GM23338 (cell line): ENCODE results near the gene APOBR. TPM values are rescaled to one million over a fixed set of nuclear protein-coding genes. Genes with fewer than 3 reads are reported as not detected.
"Not testable (repeated sequence)": the region's sequence is repeated elsewhere in the genome, so short reads cannot be mapped to it uniquely, and the experiment has no call there.

ENCODE experiments used
- ATAC-seq: fragments of 200-7000 bp; cut with Tn5 transposase; 3 replicates; pipeline ENCODE4 v1.9.1; 2020
- DNase-seq: peaks from one replicate; pipeline ENCODE4 v3.0.0-alpha.2; 2015; ENCODE audit warnings: low spot score
- H2AFZ ChIP-seq: fragments of 200-600 bp; sonication (generic); 2 replicates; pipeline ENCODE4 v1.8.0; 2016; ENCODE audit warnings: antibody characterized with exemption, mild to moderate bottlenecking, moderate library complexity
- H3F3A ChIP-seq: fragments of 200-600 bp; sonication (generic); replicated peaks from 2 replicates; pipeline ENCODE4 v1.8.0; 2017; ENCODE audit warnings: antibody characterized with exemption, mixed run types, low read depth
- H3K27ac ChIP-seq: fragments of 200-600 bp; sonication (generic); 2 replicates; pipeline ENCODE4 v1.6.1; 2016; ENCODE audit warnings: low read depth
- H3K27me3 ChIP-seq: fragments of 200-600 bp; sonication (generic); 2 replicates; pipeline ENCODE4 v1.8.0; 2016; ENCODE audit warnings: mild to moderate bottlenecking, mixed run types, moderate library complexity; ENCODE audit not compliant: insufficient read depth
- H3K36me3 ChIP-seq: fragments of 200-600 bp; sonication (generic); 2 replicates; pipeline ENCODE4 v1.8.0; 2016; ENCODE audit warnings: mild to moderate bottlenecking; ENCODE audit not compliant: insufficient read depth
- H3K4me1 ChIP-seq: fragments of 200-600 bp; sonication (generic); 2 replicates; pipeline ENCODE4 v1.8.0; 2016; ENCODE audit warnings: mild to moderate bottlenecking, moderate library complexity; ENCODE audit not compliant: insufficient read depth
- H3K4me2 ChIP-seq: fragments of 200-600 bp; sonication (generic); 2 replicates; pipeline ENCODE4 v1.7.1; 2017; ENCODE audit warnings: mixed run types
- H3K4me3 ChIP-seq: fragments of 200-600 bp; sonication (generic); 2 replicates; pipeline ENCODE4 v1.6.1; 2016; ENCODE audit warnings: mixed run types
- H3K79me2 ChIP-seq: fragments of 200-600 bp; sonication (generic); replicated peaks from 2 replicates; pipeline ENCODE4 v1.8.0; 2017; ENCODE audit warnings: mild to moderate bottlenecking; ENCODE audit not compliant: insufficient read depth
- H3K9me2 ChIP-seq: fragments of 200-600 bp; sonication (generic); 2 replicates; pipeline ENCODE4 v1.8.0; 2017; ENCODE audit not compliant: insufficient read depth
- H4K20me1 ChIP-seq: fragments of 200-600 bp; sonication (generic); replicated peaks from 2 replicates; pipeline ENCODE4 v1.8.0; 2017; ENCODE audit warnings: mild to moderate bottlenecking; ENCODE audit not compliant: insufficient read depth
- H3K27ac Mint-ChIP-seq: 2 replicates; pipeline ENCODE4 v1.8.0; 2020; ENCODE audit warnings: inconsistent platforms, mild to moderate bottlenecking, moderate library complexity, mixed read lengths
- H3K27me3 Mint-ChIP-seq: 3 replicates; pipeline ENCODE4 v1.8.0; 2022; ENCODE audit warnings: low read depth, mild to moderate bottlenecking, moderate library complexity, mixed read lengths, inconsistent platforms; ENCODE audit not compliant: insufficient read depth, poor library complexity
- H3K36me3 Mint-ChIP-seq: 3 replicates; pipeline ENCODE4 v1.8.0; 2021; ENCODE audit warnings: low read depth, mild to moderate bottlenecking, inconsistent platforms, moderate library complexity, mixed read lengths
- H3K4me1 Mint-ChIP-seq: 3 replicates; pipeline ENCODE4 v1.8.0; 2020; ENCODE audit warnings: mild to moderate bottlenecking, inconsistent platforms, mixed read lengths
- H3K4me3 Mint-ChIP-seq: 3 replicates; pipeline ENCODE4 v1.8.0; 2021; ENCODE audit warnings: moderate library complexity, mild to moderate bottlenecking, inconsistent platforms, mixed read lengths
- H3K9me3 Mint-ChIP-seq: 3 replicates; pipeline ENCODE4 v1.8.0; 2020; ENCODE audit warnings: moderate library complexity, mild to moderate bottlenecking, inconsistent platforms, mixed read lengths
- CTCF ChIP-seq, 2 experiments: fragments of 200-600 bp in 1 of 2; sonication (generic) in 1 of 2; conservative IDR thresholded peaks; 2 replicates each; pipeline versions ENCODE4 v1.5.1 to v1.6.1; 2016 to 2017; ENCODE audit warnings: antibody characterized with exemption in 2 of 2, low read depth in 2 of 2, mild to moderate bottlenecking in 2 of 2, moderate library complexity in 1 of 2
- EZH2 ChIP-seq: fragments of 200-600 bp; sonication (generic); IDR thresholded peaks from one replicate; pipeline ENCODE4 v1.8.0; 2017; ENCODE audit warnings: antibody characterized with exemption, mild to moderate bottlenecking, low read depth; ENCODE audit not compliant: unreplicated experiment
- JUNB ChIP-seq: IDR thresholded peaks from one replicate; pipeline ENCODE4 v1.6.1; 2016; ENCODE audit warnings: antibody characterized with exemption; ENCODE audit not compliant: unreplicated experiment
- NANOG ChIP-seq: IDR thresholded peaks from 2 replicates; pipeline ENCODE4 v1.6.1; 2016; ENCODE audit warnings: antibody characterized with exemption, borderline replicate concordance
- POLR2AphosphoS5 ChIP-seq: IDR thresholded peaks from 2 replicates; pipeline ENCODE4 v1.6.1; 2016; ENCODE audit warnings: antibody characterized with exemption, low read depth
- STAT1 ChIP-seq: IDR thresholded peaks from one replicate; pipeline ENCODE4 v1.6.1; 2016; ENCODE audit warnings: antibody characterized with exemption; ENCODE audit not compliant: unreplicated experiment
- ZNF114 ChIP-seq: fragments of 250-450 bp; sonication (Bioruptor Pico); IDR thresholded peaks from 2 replicates; pipeline ENCODE4 v1.5.0; 2020; ENCODE audit warnings: mild to moderate bottlenecking, moderate library complexity
- ZNF331 ChIP-seq: fragments of 250-450 bp; sonication (Bioruptor Pico); IDR thresholded peaks from 2 replicates; pipeline ENCODE4 v1.5.0; 2020; ENCODE audit warnings: low read depth, mild to moderate bottlenecking, moderate library complexity
- polyA plus RNA-seq: library from polyadenylated mRNA; unstranded; fragments of >200 nt; fragmentation: Nextera tagmentation; extraction: Ambion mirVana; gene quantifications from 2 replicates; pipeline ENCODE4 v1.2.1, GENCODE V29; 2016
- total RNA-seq: library from RNA; depleted of rRNA; stranded (reverse); fragments of >200 nt; shearing (Covaris generic); gene quantifications from 2 replicates; pipeline ENCODE4 v1.2.3, GENCODE V29; 2014
- TF ChIP-seq, protein P1 (sequence below): fragments of 250-450 bp; sonication (Bioruptor Pico); IDR thresholded peaks from 2 replicates; pipeline ENCODE4 v1.5.0; 2020; ENCODE audit warnings: mild to moderate bottlenecking, moderate library complexity

Gene APOBR
- total and polyA plus RNA-seq, 2 experiments from 2014 or later, result 0.07 TPM; not detected in 1

- not testable (repeated sequence) for H3K36me3 Mint-ChIP-seq, DNase-seq, H3K9me3 Mint-ChIP-seq, H3K4me2 ChIP-seq, H3K4me3 ChIP-seq, H3K27ac ChIP-seq, H3K79me2 ChIP-seq, H3K4me1 Mint-ChIP-seq, H3K27me3 ChIP-seq, H3K4me1 ChIP-seq, H3F3A ChIP-seq, H3K9me2 ChIP-seq, H3K4me3 Mint-ChIP-seq, H4K20me1 ChIP-seq, H2AFZ ChIP-seq, ATAC-seq, H3K36me3 ChIP-seq, H3K27ac Mint-ChIP-seq, H3K27me3 Mint-ChIP-seq
These were observed 51.5 kb downstream of the APOBR start for GRCh38 chr16:28545964-28546363.

GRCh38 chr16:28546626-28547025 lies 52.2 kb downstream of the APOBR start:
- Histone ChIP-seq H3F3A (no peaks in the 10 kb centered on the region), H3K4me1 (no peaks in the 10 kb centered on the region), H3K4me3 (no peak overlapping the region), H3K27me3 (no peaks in the 10 kb centered on the region), H3K36me3 (no peaks in the 10 kb centered on the region), H3K27ac (no peak overlapping the region), H3K79me2 (no peaks in the 10 kb centered on the region), H4K20me1 (no peaks in the 10 kb centered on the region), H2AFZ (no peak overlapping the region), H3K9me2 (no peaks in the 10 kb centered on the region), H3K4me2 (no peak overlapping the region)
- peaks cover 3% of the 10 kb centered on the region for H3K27me3 Mint-ChIP-seq
- TF ChIP-seq ZNF331 (CRISPR knock-in tag) (no peak), STAT1 (no peak), CTCF (conservative IDR thresholded peaks at IDR 0.05; ENCODE audit: low read depth in 2 of 2) (no peak)
- ATAC-seq (no peak), DNase-seq (no peak)
- H3K9me3 Mint-ChIP-seq, result no peaks in the 10 kb centered on the region
- H3K4me3 Mint-ChIP-seq, result no peak overlapping the region
- H3K27ac Mint-ChIP-seq, result no peak overlapping the region
- no peaks in the 10 kb centered on the region for H3K4me1 Mint-ChIP-seq
- H3K36me3 Mint-ChIP-seq, result no peaks in the 10 kb centered on the region

- H3K36me3 ChIP-seq, result no peaks in the 10 kb centered on the region
- H3K36me3 Mint-ChIP-seq, result no peaks in the 10 kb centered on the region
- ATAC-seq (no peak), DNase-seq (no peak)
- H2AFZ ChIP-seq, result no peak overlapping the region
- no peaks in the 10 kb centered on the region for H3K27me3 ChIP-seq
- H3K27ac ChIP-seq, result no peak overlapping the region
- H3K9me3 Mint-ChIP-seq, result no peaks in the 10 kb centered on the region
- H3K4me3 ChIP-seq, result no peak overlapping the region
- no peaks in the 10 kb centered on the region for H3F3A ChIP-seq
- H3K4me1 Mint-ChIP-seq, result no peaks in the 10 kb centered on the region
- no peak overlapping the region for H3K4me2 ChIP-seq
- H3K79me2 ChIP-seq, result no peaks in the 10 kb centered on the region
- no peaks in the 10 kb centered on the region for H4K20me1 ChIP-seq
- no peak overlapping the region for H3K4me3 Mint-ChIP-seq
- H3K27ac Mint-ChIP-seq, result no peak overlapping the region
- peaks cover 3% of the 10 kb centered on the region for H3K27me3 Mint-ChIP-seq
- no peaks in the 10 kb centered on the region for H3K9me2 ChIP-seq
- H3K4me1 ChIP-seq, result no peaks in the 10 kb centered on the region
- TF ChIP-seq ZNF114, result no peak
- no peak for TF ChIP-seq JUNB
- no peak for TF ChIP-seq NANOG
- TF ChIP-seq POLR2AphosphoS5, result no peak
- TF ChIP-seq EZH2, result no peak
- TF ChIP-seq, protein P1, sequence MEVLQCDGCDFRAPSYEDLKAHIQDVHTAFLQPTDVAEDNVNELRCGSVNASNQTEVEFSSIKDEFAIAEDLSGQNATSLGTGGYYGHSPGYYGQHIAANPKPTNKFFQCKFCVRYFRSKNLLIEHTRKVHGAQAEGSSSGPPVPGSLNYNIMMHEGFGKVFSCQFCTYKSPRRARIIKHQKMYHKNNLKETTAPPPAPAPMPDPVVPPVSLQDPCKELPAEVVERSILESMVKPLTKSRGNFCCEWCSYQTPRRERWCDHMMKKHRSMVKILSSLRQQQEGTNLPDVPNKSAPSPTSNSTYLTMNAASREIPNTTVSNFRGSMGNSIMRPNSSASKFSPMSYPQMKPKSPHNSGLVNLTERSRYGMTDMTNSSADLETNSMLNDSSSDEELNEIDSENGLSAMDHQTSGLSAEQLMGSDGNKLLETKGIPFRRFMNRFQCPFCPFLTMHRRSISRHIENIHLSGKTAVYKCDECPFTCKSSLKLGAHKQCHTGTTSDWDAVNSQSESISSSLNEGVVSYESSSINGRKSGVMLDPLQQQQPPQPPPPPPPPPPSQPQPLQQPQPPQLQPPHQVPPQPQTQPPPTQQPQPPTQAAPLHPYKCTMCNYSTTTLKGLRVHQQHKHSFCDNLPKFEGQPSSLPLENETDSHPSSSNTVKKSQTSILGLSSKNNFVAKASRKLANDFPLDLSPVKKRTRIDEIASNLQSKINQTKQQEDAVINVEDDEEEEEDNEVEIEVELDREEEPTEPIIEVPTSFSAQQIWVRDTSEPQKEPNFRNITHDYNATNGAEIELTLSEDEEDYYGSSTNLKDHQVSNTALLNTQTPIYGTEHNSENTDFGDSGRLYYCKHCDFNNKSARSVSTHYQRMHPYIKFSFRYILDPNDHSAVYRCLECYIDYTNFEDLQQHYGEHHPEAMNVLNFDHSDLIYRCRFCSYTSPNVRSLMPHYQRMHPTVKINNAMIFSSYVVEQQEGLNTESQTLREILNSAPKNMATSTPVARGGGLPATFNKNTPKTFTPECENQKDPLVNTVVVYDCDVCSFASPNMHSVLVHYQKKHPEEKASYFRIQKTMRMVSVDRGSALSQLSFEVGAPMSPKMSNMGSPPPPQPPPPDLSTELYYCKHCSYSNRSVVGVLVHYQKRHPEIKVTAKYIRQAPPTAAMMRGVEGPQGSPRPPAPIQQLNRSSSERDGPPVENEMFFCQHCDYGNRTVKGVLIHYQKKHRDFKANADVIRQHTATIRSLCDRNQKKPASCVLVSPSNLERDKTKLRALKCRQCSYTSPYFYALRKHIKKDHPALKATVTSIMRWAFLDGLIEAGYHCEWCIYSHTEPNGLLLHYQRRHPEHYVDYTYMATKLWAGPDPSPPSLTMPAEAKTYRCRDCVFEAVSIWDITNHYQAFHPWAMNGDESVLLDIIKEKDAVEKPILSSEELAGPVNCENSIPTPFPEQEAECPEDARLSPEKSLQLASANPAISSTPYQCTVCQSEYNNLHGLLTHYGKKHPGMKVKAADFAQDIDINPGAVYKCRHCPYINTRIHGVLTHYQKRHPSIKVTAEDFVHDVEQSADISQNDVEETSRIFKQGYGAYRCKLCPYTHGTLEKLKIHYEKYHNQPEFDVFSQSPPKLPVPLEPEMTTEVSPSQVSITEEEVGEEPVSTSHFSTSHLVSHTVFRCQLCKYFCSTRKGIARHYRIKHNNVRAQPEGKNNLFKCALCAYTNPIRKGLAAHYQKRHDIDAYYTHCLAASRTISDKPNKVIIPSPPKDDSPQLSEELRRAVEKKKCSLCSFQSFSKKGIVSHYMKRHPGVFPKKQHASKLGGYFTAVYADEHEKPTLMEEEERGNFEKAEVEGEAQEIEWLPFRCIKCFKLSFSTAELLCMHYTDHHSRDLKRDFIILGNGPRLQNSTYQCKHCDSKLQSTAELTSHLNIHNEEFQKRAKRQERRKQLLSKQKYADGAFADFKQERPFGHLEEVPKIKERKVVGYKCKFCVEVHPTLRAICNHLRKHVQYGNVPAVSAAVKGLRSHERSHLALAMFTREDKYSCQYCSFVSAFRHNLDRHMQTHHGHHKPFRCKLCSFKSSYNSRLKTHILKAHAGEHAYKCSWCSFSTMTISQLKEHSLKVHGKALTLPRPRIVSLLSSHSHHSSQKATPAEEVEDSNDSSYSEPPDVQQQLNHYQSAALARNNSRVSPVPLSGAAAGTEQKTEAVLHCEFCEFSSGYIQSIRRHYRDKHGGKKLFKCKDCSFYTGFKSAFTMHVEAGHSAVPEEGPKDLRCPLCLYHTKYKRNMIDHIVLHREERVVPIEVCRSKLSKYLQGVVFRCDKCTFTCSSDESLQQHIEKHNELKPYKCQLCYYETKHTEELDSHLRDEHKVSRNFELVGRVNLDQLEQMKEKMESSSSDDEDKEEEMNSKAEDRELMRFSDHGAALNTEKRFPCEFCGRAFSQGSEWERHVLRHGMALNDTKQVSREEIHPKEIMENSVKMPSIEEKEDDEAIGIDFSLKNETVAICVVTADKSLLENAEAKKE, result no peak
These were observed 53.9 kb downstream of the APOBR start for GRCh38 chr16:28548306-28548802.
